A549 (cell line): ENCODE data around the gene FAM131C.

Experiments used
- CEBPB ChIP-seq, 2 experiments: fragments of >200 bp in 1 of 2; sonication (Bioruptor Twin) in 1 of 2; formaldehyde crosslinking in 1 of 2; IDR thresholded peaks; 2 replicates each; pipeline ENCODE4 v1.6.1; 2012 to 2016
- CHD2 ChIP-seq: fragments of 150-350 bp; IDR thresholded peaks from 2 replicates; pipeline ENCODE4 v1.6.1; 2014; ENCODE audit warnings: low read length; ENCODE audit not compliant: partially characterized antibody
- NR3C1 ChIP-seq: fragments of >200 bp; sonication (Bioruptor Twin); formaldehyde crosslinking; IDR thresholded peaks from 3 replicates; pipeline ENCODE4 v1.6.1; 2017
- POLR2A ChIP-seq: IDR thresholded peaks from 2 replicates; pipeline ENCODE4 v1.6.1; 2012; ENCODE audit warnings: mild to moderate bottlenecking, low read length
- TF ChIP-seq, protein P1 (sequence below): IDR thresholded peaks from 2 replicates; pipeline ENCODE4 v1.6.1; 2012
- TF ChIP-seq, protein P2 (sequence below): fragments of >200 bp; sonication (Bioruptor Twin); formaldehyde crosslinking; IDR thresholded peaks from 3 replicates; pipeline ENCODE4 v1.5.1; 2016
- TF ChIP-seq, protein P3 (sequence below): fragments of 150-350 bp; IDR thresholded peaks from 2 replicates; pipeline ENCODE4 v1.6.1; 2014; ENCODE audit warnings: low read depth, mild to moderate bottlenecking, low read length

DNA sequence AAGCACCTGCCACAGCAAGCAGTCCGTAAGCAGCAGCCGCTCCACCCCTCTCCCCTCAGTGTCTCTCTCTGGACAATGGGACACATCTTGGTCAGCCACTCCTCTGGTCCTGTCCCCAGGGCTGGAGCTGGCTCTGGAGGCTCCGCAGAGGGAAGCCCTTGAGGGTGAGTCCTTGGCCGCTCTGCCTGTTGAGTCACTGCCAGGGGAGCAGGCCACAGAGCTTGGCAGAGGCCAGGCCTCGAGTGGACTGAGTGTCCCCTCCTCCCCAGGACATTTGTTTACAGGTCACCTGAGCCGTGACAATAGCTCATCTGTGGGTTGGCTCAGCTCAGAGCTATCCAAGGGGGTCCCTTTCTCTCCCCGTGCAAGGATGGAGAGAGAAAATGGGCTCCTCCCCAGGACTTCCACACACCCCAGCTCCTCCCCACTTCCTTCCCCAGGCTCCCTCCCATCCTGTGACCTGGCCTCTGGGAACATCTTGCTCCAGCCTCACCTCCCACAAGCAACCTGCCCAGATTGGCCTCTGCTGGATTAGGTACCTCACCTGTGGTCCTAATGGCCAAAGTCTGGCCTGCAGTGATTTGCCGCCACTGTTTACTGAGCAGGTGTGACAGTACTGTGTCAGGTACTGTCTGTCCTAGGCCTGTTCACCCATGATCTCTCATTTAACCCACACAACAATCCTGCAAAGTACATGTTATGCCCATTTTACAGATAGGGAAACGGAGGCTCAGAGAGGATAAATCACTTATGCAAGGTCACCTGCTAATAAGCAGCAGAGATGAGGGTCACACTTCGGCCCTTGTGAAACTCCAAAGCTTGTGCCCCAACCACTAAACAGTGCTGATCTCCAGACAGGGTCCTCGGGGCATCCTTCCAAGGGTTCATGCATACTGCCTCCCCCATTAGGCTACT lies 4.8 kb downstream of the FAM131C start:
- TF ChIP-seq, protein P1, sequence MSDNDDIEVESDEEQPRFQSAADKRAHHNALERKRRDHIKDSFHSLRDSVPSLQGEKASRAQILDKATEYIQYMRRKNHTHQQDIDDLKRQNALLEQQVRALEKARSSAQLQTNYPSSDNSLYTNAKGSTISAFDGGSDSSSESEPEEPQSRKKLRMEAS = no peak
- no peak for TF ChIP-seq POLR2A
- TF ChIP-seq, protein P2, sequence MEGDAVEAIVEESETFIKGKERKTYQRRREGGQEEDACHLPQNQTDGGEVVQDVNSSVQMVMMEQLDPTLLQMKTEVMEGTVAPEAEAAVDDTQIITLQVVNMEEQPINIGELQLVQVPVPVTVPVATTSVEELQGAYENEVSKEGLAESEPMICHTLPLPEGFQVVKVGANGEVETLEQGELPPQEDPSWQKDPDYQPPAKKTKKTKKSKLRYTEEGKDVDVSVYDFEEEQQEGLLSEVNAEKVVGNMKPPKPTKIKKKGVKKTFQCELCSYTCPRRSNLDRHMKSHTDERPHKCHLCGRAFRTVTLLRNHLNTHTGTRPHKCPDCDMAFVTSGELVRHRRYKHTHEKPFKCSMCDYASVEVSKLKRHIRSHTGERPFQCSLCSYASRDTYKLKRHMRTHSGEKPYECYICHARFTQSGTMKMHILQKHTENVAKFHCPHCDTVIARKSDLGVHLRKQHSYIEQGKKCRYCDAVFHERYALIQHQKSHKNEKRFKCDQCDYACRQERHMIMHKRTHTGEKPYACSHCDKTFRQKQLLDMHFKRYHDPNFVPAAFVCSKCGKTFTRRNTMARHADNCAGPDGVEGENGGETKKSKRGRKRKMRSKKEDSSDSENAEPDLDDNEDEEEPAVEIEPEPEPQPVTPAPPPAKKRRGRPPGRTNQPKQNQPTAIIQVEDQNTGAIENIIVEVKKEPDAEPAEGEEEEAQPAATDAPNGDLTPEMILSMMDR = no peak
- no peak for TF ChIP-seq CHD2
- TF ChIP-seq CEBPB (IDR thresholded peaks at IDR 0.05) = no peak
- no peak for TF ChIP-seq NR3C1
- TF ChIP-seq, protein P3, sequence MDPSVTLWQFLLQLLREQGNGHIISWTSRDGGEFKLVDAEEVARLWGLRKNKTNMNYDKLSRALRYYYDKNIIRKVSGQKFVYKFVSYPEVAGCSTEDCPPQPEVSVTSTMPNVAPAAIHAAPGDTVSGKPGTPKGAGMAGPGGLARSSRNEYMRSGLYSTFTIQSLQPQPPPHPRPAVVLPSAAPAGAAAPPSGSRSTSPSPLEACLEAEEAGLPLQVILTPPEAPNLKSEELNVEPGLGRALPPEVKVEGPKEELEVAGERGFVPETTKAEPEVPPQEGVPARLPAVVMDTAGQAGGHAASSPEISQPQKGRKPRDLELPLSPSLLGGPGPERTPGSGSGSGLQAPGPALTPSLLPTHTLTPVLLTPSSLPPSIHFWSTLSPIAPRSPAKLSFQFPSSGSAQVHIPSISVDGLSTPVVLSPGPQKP = no peak
